GM18498 (cell line): ENCODE measurements around the gene FEM1B.

Source experiments
- ATAC-seq: cut with Tn5 transposase; IDR thresholded peaks from one replicate; pipeline ENCODE4 v1.9.1; 2021; ENCODE audit warnings: mild to moderate bottlenecking, moderate library complexity; ENCODE audit not compliant: unreplicated experiment

FEM1B gene

GRCh38 chr15:68318931-68319909 is 41.7 kb downstream of the FEM1B start:
- no peak for ATAC-seq

- no peak for ATAC-seq
Measured at GRCh38 chr15:68319997-68320396, 42.5 kb downstream of the FEM1B start.

- no peak for ATAC-seq
Measured at GRCh38 chr15:68321229-68321628, 43.7 kb downstream of the FEM1B start.

DNA sequence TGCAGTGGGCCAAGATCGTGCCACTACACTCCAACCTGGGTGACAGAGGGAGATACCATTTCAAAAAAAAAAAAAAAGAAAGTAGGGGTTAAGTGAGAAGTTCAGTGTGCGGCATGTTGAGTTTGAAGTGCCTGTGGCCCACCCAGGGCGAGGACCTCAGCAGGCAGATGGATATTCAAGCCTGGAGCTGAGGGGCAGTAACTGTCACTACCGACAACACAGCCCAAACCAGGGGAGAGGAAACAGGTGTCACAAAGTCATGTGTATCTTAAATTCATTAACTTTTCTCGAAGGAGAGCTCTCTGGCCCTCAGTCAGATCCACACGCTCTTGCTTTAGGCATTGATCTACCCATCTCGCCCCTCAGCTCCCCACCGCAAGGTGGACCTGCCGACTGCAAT is 45.3 kb downstream of the FEM1B start:
- no peak for ATAC-seq

- no peak for ATAC-seq
Measured at GRCh38 chr15:68325726-68326125, 48.2 kb downstream of the FEM1B start.

- no peak for ATAC-seq
Measured at GRCh38 chr15:68326711-68327354, 49.3 kb downstream of the FEM1B start.

- no peak for ATAC-seq
Measured at GRCh38 chr15:68328443-68328842, 50.9 kb downstream of the FEM1B start.

DNA sequence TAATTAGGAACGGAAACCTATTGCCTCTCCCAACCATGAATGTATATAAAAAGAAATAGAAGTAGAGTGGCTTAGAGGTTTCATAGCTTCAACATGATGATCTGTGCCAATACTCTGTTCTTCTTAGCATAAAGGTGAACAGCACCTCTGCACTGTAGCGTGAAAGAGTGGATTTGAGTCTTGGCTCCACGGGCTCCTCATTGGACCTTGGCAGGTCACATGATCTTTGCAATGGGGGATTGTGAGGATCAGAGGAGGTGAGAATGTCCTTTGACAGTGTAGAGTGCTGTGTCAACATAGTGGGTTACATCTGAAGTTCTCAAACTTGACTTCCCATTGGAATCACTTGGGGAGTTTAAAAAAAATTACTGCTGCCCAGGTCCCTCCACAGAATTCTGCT is 51.4 kb downstream of the FEM1B start:
- ATAC-seq: no peak

GRCh38 chr15:68330416-68330815 is 52.9 kb downstream of the FEM1B start:
- ATAC-seq: no peak

DNA sequence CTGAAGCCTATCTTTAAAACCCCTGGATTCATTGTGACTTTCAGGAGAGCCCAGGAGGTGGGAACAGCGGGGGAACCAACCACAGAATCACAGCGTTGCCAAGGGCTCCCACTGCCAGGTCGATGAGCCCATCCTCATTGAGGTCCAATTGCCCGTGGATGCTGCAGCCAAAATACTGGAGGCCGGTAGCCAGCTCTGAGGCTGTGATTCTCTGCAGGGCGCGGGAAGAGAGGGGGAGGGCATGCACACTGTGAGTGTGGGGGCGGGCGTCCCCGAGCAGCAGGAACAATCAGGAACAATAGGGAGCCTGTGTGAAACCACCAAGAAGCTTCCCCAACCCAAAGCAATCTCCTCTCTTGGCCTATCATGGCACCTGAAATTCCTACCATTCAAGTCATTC is 53.4 kb downstream of the FEM1B start:
- ATAC-seq: no peak

DNA sequence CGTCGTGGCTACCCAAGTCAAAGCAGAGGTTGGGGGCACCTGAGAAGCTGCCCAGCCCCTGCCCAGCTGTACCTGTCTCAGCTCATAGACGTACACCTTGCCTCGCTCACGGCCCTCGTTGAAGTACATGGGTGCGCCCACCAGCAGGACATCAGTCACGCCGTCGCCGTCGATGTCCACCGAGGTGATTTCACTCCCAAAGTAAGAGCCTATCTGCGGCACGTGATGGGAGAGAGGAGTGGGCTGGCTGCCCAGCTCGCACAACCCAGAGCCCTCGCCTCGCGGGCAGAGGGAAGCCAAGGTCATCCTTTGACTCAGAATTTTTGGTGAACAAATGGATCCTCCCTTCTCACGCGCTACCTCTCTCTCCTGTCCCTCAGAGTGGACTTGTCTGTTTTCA is 54.7 kb downstream of the FEM1B start:
- ATAC-seq: no peak

DNA sequence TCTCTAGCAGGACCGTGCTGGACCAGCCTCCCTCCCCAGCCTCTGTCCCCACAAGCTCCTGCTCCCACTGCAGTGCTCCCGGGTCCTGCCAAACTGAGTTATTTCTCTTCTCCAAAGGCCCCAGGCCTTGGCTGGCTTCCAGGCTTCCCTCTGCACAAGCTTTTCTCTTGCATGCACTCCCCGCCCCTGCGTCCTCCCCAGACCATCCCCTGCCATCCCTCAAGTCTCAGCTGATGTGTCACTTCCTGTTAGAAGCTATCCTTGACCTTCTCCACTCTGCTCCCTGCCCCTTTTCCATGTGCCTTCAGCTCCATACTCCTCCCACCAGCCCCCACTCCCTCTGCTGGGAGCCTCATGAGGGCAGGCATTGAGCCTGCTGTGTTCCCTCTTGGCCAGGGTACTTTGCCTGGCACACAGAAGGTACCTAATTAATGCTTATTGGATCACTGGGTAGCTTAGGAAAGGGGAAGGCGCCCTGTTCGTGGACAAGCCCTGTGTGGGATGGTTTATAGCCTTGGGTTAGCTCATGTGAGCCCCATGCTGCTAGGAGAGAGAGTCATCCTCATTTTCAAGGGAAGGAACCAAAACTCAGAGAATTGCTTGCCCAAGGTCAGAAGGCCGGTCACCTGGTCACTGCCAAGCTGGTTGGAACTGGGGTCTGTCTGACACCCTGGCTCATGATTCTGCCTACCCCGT is 56.4 kb downstream of the FEM1B start:
- no peak for ATAC-seq

GRCh38 chr15:68334661-68335124 is 57.1 kb downstream of the FEM1B start:
- ATAC-seq: no peak

GRCh38 chr15:68335251-68335650 is 57.7 kb downstream of the FEM1B start:
- ATAC-seq: no peak

- ATAC-seq: no peak
Measured at GRCh38 chr15:68335655-68336054, 58.1 kb downstream of the FEM1B start.

DNA sequence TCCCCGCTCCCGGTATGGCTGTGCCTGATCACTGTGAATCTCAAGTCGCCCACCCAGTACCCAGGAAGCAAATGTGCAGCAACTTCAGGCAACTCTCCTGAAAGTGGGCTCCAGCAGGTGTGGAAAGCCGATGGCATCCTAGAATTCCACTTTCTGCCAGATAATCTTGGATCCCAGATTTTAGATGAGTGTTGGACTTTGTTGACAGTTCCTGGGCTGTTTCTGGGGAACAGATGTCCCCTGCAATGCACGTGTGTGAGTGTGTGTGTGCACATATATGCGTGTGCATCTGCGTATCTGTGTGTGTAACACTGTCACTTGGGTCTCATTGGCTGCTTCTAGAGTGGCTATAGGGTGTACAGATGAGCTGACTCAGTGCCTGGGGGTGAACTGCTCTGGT is 59.0 kb downstream of the FEM1B start:
- ATAC-seq: no peak

DNA sequence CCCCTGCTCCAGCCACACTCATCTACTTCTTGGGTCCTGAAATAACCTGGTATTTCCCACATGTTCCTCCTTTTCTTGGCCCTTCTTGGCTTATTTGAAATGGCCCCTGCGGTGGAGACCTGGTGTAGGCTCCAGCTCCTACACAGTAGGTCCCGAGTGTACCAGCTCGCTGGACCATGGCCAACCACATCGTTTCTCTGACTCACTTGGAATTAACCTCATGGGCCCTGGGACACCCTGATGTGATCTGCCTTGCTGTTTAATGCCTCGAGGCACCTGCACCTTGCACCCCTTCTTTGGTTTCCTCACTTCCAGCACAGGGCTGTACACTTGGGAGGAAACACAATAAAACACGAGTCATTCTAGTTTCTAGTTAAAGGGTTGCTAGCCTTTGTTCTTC is 60.3 kb downstream of the FEM1B start:
- no peak for ATAC-seq

DNA sequence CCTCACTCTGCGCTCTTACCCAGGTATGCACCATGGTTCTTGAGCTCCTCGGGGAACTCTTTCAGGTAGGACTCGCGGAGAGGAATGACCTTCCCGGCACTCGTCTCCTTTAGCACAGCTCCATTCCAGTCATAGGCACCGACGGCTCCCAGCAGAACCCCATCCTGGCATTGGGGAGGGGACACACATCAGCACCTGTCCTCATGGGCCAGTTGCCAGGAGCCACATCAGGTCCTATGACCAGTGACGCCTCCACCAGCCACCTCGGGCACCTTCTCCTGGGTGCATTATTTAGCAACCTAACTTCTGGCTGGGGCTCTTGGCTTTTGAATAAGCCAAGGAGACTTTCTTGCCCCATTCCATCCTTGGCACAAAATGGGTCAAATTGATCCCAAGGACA is 61.9 kb downstream of the FEM1B start:
- ATAC-seq: no peak

DNA sequence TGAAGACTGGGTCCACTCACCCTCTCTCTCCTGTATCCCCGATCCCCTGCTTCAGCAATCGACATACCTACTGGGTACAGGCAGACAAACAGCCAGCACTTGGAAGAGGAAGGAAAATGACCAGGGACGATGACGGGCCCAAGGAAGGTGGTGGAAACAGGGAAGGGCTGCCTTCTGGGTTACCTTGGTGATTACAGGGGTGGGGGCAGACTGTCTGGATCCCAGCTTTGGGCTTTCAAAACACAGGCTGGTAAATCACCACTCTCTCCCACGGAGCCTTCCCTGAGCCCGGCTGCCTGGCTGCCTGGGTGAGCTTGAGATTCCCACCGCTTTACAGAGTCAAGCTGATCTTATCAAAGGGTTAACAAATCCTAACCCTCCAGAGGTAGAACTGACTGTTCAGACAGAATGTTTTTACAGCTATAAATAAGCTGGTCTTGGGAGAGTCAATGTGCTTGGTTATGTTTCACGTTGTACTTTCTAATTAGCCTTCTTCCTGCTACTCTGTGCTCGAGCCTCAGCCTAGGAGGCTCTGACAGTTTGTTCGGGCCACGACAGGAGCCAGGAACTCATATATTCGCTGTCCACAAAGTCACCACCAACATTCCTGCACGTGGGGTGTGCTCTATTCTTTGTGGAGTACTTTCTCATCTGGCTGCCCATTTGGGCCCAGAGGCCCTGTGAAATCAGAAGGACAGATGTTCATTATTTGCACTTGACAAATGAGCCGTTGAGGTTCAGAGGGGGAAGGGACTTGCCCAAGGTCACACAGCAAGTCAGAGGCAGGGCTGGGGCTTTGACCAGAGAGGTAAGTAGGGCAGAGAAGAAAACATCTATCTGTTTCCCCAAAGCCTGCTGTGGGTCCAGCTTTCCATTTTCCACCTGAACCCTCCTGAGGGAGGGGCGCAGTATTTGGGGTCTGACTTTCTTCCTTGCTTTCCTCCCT is 63.5 kb downstream of the FEM1B start:
- ATAC-seq: no peak
